Hematopoietic multipotent progenitor cell treated with erythropoietin and hydrocortisone succinate and interleukin-3 and kit ligand, for 8 days (in vitro differentiated cells): ENCODE measurements around the gene FADS1.

Experiments
- DNase-seq: peaks from one replicate; pipeline ENCODE4 v3.0.0-alpha.2; 2015

The FADS1 gene

DNA sequence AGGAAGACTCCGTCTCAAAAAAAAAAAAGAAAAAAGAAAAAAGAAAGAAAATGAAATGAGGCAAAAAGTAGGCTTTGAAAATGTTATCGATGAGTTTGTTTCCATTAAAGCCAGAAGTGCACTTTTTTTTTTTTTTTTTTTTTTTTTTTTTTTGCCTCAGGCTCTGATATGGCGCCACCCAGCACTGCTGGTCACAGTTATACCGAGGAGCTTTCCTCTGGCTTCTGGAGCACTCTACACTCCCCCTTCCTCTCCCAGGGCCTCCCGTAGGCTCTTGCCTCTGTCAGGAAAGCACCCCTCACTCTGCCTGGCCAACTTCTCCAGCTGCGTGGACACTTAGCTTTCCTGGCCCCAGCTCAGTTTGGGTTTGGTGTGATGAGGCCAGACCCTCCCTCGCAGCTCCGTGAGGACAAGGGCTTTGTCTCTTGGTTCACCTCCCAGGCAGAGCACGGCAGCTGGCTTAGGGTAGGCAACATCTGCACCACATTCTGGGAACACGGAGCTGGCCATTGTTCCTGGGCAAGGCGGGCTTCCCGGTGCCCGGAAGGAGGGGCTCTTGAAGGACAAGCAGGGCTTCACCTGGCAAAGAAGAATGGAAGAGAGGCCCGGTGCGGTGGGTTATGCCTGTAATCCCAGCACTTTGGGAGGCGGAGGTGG lies 28.2 kb upstream of the FADS1 start:
- peak; percentile 3 for DNase-seq

DNA sequence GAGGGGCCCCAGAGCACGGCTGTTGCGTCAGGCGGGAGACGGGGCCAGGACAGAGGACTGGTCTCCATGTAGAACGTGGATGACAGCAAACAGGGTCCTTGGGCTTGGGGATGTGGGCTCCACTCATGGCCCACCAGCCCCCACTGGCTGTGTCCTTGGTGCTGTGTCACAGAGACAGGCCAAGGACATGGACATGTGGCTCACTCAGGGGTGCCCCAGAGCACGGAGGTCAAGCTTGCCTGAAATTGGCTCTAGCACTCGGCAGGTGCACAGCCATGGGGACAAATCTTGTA lies 25.7 kb upstream of the FADS1 start:
- DNase-seq, result peak; percentile 1

DNA sequence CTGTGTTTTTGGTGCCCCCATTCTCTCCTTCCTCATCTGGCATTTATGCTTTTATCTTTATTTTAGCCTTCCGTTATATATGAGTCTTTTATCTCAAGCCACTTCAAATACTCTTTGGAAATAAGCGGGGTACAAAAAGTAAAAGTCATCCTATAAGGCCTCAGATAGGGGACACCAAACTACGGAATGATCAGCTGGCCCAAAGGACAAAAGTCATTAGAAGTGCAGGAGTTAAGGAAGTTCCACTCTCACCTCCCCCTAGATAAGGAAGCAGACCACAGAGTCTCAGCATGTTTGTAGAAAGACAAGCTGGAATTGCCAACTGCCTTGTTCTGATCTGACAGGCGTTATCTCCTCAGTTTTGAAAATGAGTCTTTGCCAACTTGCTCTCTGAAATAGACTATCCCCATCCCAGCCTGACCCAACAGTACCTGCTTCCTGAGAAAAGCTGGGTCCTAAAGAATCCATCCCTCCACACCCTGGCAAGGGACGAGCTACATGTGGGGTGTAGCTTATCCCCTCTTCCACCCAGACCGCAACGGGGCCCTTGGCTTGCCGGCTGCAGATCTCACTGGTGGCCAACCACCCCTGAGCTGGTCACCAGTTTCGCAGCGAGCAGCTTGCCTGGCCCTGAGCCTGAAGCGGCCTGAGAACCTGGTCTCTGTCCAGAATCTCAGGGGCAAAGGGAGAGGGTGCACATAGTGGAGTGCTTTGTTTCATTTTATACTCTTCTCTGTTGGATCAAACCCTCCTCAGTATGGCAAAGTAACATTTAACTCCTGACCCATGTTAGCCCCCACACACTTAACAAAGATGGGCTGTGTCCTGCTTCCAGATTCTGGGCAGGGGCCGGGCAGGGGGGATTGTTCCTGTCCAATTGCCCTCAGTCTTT lies 25.1 kb upstream of the FADS1 start:
- peak; percentile 93 for DNase-seq

DNA sequence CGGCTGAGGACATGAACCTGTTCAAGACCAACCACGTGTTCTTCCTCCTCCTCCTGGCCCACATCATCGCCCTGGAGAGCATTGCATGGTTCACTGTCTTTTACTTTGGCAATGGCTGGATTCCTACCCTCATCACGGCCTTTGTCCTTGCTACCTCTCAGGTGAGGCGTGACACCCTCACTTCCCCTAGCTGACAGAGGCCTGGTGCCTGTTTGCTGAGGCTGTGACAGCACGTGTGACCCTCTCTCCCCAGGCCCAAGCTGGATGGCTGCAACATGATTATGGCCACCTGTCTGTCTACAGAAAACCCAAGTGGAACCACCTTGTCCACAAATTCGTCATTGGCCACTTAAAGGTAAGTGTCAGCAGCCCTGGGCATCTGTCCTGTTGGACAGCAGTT lies 23.6 kb upstream of the FADS1 start:
- no peak for DNase-seq

- DNase-seq, result no peak
These were observed 22.9 kb upstream of the FADS1 start for GRCh38 chr11:61839742-61840141.

DNA sequence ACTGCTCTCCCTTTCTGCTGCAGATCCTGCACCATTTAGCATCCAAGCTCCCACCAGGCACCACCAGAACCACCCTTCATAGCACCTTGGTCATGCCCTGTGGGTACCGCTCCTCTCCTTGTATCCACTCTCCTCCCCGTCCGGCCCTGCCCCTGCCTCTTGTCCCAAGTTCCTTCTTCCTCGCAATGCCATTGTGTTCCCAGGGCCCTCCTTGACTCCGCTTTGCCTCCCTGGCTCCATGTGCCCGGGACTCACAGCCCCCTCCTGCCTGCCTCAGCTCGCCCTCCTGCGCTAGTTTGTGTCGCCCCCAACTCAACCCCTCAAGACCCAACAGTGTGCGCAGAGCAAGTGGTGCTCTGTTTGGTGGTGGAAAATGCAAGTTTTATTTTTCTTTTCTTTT lies 22.1 kb upstream of the FADS1 start:
- DNase-seq, result no peak

DNA sequence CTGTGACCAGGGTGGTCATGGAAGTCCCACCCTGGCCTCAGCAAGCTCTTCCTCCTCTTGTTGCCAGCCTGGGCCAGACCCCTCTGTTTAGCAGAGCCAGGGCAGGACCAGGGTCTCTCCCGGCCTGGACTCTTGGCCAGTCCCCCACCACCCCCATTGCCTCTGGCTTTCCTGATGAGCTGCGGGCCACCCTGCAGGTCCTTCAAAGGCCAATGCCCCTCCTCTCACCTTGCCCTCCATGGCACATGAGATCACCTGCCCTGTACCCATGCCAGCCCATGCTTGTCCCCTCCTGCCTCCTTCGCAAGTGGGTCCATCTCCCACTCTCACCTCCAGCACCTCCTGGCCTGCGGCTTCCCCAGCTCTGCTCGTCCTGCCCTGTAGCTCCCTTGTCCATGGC lies 21.7 kb upstream of the FADS1 start:
- DNase-seq, result no peak

GRCh38 chr11:61837411-61838005 lies 20.7 kb upstream of the FADS1 start:
- peak; percentile 6 for DNase-seq

GRCh38 chr11:61836193-61836592 lies 19.4 kb upstream of the FADS1 start:
- peak; percentile 6 for DNase-seq

DNA sequence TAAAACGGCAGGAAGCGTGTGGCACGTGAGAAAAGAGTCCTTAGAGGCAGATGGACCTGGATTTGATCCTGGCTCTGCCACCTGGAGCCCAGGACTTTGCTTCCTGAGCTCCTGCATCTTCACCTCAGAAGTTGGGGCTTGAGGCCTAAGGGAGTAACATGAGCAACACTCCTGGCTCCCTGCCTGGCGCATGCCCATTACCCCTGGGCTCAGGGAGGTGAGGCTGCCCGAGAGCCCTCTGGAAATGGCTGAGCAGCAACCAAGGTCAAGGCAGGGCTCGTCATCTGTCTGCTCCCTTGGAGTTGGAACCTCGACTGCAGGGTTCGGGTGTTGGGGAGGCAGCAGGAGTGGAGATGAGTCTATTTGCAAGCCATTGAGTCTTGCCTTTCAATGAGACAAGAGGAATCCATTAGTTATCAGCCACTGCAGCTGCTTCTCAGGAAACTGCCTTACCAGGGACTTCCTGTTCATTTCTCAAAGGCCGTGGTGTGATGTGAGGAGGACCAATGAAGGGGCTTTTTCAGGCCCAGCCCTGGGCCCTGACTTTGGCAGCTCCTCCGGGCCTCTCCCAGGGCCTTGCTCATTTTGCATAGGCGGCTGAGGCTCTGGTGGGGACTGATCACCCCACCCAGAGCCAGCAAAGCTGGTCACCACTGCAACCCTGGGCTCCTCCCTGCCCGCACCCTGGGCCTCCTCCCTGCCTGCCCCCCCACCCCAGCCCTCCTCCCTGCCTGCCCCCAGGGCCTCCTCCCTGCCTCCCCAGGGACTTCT lies 17.7 kb upstream of the FADS1 start:
- peak; percentile 99 for DNase-seq

DNA sequence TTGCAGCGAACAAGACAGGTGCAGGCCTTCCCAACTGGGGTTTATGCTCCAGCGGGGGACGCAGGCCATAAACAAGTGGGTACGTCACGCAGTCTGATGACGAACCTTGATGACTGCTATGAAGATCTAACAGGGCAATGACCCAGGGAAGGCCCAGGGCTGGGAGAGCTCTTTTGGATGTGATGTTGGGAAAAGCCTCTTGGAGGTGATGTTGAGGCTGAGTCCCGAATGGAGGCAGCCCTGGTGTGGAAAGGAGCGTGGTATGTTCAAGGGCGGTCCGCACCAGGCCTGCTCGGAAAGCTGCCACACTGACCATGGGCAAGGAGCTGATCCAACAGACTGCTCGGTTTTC lies 17.1 kb upstream of the FADS1 start:
- peak; percentile 61 for DNase-seq

DNA sequence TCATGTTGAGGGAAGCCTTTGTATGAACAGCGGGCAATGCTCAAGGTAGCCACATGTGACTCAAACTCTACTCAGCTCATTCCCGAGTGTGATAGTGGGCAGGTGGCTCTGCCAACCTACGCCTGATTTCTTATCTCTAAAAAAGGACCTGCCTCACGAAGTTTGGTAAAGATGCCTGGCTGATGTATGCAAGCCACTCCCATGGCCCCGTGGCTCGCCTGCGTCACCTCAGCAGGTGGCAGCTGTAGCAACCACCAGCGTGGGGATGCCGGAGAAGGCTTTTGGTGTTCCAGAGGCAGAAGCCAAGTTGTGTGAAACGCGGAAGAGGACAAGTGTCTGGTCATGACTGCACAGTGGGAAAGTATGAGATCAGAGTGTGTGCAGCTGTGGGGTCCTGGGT lies 16.7 kb upstream of the FADS1 start:
- DNase-seq, result peak; percentile 74

GRCh38 chr11:61832754-61833153 lies 16.0 kb upstream of the FADS1 start:
- DNase-seq, result peak; percentile 77

DNA sequence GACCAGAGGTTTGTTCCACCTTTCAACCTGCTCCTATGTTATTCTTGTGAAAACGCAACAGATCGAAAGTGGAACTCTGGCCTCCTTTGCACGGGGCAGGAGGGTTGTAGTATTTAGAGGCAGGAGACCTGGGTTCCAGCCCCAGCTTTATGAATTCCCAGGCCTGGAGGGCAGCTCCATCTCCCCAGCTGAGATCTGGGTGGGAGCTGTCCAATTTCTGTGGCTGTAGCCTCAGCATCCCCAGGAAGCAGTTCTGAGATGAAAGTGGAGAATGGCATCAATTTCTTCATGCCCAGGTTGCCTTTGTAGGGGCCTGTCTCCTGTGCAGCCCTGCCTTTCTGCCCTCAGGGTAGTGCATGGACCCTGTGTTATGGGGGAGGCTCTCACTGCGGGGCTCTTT lies 15.4 kb upstream of the FADS1 start:
- peak; percentile 22 for DNase-seq

GRCh38 chr11:61830237-61831105 lies 13.7 kb upstream of the FADS1 start:
- DNase-seq, result peak; percentile 24

DNA sequence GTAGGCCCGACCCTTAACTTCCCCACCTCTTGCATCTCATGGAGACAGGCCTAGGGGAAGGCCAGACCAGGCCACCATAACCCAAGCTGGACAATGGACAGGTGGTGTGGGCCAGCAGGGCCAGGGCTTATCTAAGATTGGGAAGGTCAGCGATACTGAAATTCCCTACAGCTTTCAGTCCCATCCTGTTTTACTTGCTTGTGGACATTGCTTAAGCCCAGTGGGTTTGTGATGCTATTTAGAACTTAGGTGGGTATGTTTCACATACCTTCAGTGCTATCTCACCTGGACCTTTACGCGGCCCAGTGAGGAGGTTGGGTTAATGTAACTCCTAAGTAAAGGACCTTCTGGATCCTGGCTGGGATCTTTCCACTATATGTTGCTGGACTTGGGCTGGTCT lies 13.0 kb upstream of the FADS1 start:
- no peak for DNase-seq

DNA sequence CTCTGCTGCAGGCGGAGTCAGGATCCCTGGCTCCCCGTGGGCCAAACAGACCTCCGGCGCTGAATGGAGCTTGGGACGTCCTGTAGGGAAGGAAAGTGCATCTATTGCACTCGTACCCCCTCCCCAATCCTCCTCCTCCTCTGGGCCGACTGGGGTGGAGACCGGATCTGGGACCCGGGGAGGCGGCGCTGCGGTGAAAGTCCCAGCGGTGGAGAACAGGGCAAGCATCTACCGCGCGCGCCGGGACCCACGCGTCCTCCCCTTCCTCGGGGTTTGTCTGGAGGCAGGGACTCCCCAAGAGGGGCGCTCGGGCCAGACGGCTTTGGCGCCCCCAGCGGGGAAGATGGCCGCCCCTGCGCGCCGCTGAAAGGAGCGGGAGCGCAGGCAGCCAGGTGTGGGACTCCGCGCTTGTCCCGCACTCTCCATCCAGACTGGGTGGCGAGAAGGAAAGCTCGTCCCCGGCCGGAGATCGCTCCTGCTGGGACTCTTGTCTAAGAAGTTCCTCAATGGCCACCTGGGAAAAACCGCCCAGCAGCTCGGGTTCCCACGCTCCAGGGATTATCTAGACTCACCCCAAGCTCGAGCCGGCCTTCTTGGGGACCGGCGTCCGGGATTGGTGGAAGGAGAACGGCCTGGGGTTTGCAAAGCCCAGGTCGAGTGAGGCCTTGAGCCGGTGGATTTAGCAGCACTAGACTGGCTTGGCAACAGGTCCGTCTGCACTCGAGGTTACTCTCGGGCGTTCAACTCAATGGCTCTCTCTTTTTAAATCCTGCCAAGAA lies 12.0 kb upstream of the FADS1 start:
- peak; percentile 61 for DNase-seq

GRCh38 chr11:61828379-61828628 lies 11.5 kb upstream of the FADS1 start:
- DNase-seq, result no peak

DNA sequence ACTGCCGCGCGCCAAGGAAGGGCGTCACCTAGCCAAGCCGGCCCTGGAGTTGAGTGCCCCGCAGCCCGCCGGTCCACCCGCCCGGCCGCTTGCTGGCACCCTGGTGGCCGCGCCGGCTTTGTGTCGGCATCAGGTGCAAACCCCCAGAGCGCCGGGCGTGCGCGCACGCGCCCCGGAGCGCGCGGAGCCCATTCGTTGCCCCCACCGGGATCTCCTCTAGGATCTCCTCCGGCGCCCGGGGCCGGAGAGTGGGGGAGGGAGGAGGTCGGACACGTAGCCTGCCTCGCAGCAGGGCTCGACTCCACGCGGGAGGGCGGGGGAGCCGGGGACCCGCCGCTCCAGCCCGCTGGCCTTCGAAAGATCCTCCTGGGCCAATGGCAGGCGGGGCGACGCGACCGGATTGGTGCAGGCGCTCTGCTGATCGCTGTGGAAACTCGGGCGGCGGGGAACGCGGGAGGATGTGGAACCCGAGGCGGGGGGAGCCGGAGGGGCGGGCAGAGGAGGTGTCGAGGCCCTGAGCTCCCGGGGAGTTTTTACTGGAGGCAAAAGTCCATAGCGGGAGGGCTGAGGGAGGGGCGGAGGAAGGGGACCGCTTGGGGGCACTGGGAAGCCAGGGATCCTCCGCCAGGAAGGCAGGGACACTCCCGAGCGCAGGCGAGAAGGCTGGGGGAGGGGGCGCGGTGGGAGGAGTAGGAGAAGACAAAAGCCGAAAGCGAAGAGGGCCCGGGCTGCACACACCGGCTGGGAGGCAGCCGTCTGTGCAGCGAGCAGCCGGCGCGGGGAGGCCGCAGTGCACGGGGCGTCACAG lies 11.0 kb upstream of the FADS1 start, which contains the start of gene FADS2:
Gene FADS2 (plus strand): TSS at position 730 of the 808 bp plus-strand sequence. CDS start 91 bp downstream, outside the sequence.
- DNase-seq, result peak; percentile 97

GRCh38 chr11:61826930-61827570 lies 10.2 kb upstream of the FADS1 start:
- DNase-seq, result peak; percentile 33
